Ishikawa (cell line): Measurements from ENCODE around the gene SH3BP4.

Experiments
- CEBPB ChIP-seq: IDR thresholded peaks from 2 replicates; pipeline ENCODE4 v1.6.1; 2012
- CREB1 ChIP-seq: IDR thresholded peaks from 2 replicates; pipeline ENCODE4 v1.6.1; 2012; ENCODE audit warnings: low read depth
- EGR1 ChIP-seq: IDR thresholded peaks from 2 replicates; pipeline ENCODE4 v1.6.1; 2012
- EP300 ChIP-seq: IDR thresholded peaks from 2 replicates; pipeline ENCODE4 v1.6.1; 2012; ENCODE audit warnings: borderline replicate concordance
- FOXM1 ChIP-seq: IDR thresholded peaks from 2 replicates; pipeline ENCODE4 v1.6.1; 2012; ENCODE audit warnings: low read depth, borderline replicate concordance
- NFIC ChIP-seq: IDR thresholded peaks from 2 replicates; pipeline ENCODE4 v1.6.1; 2012
- RAD21 ChIP-seq: IDR thresholded peaks from 2 replicates; pipeline ENCODE4 v1.6.1; 2012; ENCODE audit warnings: low read depth
- REST ChIP-seq: IDR thresholded peaks from 2 replicates; pipeline ENCODE4 v1.6.1; 2012; ENCODE audit warnings: low read depth, mild to moderate bottlenecking
- TAF1 ChIP-seq: IDR thresholded peaks from 2 replicates; pipeline ENCODE4 v1.6.1; 2012; ENCODE audit warnings: low read depth, mild to moderate bottlenecking
- TCF12 ChIP-seq: IDR thresholded peaks from 2 replicates; pipeline ENCODE4 v1.6.1; 2012; ENCODE audit warnings: low read depth
- TEAD4 ChIP-seq: IDR thresholded peaks from 2 replicates; pipeline ENCODE4 v1.6.1; 2012
- USF1 ChIP-seq: IDR thresholded peaks from 2 replicates; pipeline ENCODE4 v1.6.1; 2012
- YY1 ChIP-seq: IDR thresholded peaks from 2 replicates; pipeline ENCODE4 v1.6.1; 2012; ENCODE audit warnings: low read depth
- ZBTB7A ChIP-seq: IDR thresholded peaks from 2 replicates; pipeline ENCODE4 v1.6.1; 2012; ENCODE audit warnings: low read depth
- TF ChIP-seq, protein P1 (sequence below): IDR thresholded peaks from 2 replicates; pipeline ENCODE4 v1.6.1; 2012

The SH3BP4 gene

DNA sequence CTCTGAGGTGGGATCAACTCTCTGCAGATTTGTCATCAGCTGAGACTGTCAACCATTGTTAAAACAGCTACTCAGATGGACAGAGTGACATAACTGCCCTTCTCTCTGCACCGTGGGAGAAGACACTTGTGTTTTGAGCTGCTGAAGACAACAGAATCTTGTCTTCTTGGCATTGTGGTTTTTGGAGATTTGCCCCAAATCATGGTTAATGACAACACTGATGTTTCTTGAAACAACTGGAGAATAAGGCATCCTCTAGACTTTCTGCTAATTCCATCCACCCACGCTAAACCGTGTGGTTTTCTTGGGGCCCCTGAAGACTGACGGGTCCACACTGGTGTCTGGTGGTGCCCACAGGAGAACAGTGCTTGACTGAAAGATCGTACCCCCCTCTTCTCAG, 39.5 kb downstream of the SH3BP4 start:
- TF ChIP-seq TEAD4 (no peak), RAD21 (no peak), REST (no peak), TCF12 (no peak), TAF1 (no peak)

DNA sequence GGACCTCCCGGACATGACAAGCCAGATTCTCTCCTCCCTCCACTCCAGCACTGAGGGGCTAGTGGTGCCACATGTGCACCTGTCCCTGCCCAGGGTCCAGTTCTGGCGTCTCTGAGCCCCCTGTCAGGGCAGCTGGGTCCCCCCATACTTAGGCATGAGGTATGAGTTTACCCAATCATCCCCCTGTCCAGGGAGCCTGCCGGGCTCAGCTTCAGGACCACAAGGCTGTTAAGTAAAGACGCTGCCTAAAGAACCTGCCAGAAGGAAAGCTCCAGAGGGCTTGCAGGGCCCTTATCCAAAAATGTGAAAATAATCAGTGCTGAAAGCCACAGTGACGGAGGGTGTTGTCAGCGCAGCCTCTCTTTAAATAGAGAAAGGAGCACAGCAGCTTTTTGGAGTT, 40.0 kb downstream of the SH3BP4 start:
- TF ChIP-seq FOXM1 (no peak), EP300 (no peak), ZBTB7A (no peak), TAF1 (no peak), RAD21 (no peak), EGR1 (no peak), YY1 (no peak), CEBPB (no peak), NFIC (no peak), TEAD4 (no peak), USF1 (no peak)
- TF ChIP-seq, protein P1, sequence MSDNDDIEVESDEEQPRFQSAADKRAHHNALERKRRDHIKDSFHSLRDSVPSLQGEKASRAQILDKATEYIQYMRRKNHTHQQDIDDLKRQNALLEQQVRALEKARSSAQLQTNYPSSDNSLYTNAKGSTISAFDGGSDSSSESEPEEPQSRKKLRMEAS: no peak

GRCh38 chr2:234992196-234992595, 40.4 kb downstream of the SH3BP4 start:
- TF ChIP-seq ZBTB7A (no peak), RAD21 (no peak), TEAD4 (no peak), EGR1 (no peak), NFIC (no peak), TCF12 (no peak), EP300 (no peak), FOXM1 (no peak), USF1 (no peak), YY1 (no peak), REST (no peak), TAF1 (no peak)
- TF ChIP-seq, protein P1: no peak

DNA sequence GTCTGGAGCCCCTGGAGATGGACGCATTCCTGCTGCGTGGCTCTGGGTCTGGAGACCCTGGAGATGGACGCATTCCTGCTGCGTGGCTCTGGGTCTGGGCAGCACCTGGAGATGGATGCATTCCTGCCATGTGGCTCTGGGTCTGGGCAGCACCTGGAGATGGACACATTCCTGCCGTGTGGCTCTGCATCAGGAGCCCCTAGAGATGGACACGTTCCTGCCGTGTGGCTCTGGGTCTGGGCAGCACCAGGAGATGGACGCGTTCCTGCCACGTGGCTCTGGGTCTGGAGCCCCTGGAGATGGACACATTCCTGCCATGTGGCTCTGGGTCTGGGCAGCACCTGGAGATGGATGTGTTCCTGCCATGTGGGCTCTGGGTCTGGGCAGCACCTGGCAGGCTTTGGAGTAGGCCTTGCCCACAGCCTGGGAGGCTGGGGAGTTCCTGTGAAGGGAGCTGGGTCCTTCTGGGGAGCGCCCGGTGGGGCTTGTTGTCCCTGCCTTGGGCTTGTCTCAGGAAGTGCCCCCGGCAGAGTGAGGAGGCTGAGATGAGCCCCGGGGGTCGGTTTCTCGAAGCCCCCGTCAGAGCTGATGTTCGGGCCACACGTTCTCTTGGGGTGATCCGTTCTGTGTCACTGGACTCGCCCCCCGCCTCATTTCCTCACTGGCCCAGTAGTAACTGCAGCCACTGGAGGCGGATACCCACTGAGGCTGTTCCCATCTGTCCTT, 41.0 kb downstream of the SH3BP4 start:
- TF ChIP-seq EP300 (no peak), USF1 (no peak), TEAD4 (no peak), ZBTB7A (no peak), TCF12 (no peak), FOXM1 (no peak), EGR1 (no peak), CREB1 (no peak), REST (no peak), YY1 (no peak), RAD21 (no peak), NFIC (no peak), TAF1 (no peak), CEBPB (no peak)
- TF ChIP-seq, protein P1: no peak
